Omental fat pad (tissue), 4 donors: ENCODE results near the gene AP3B2. TPM values are rescaled to one million over a fixed set of nuclear protein-coding genes. Genes with fewer than 3 reads are reported as not detected.
A peak's percentile ranks its signal among the peaks of the same experiment; 100 is the strongest.

Experiments used
- ATAC-seq: fragments of 150-250 bp; one replicate; pipeline ENCODE4 v1.9.1; 2016; ENCODE audit warnings: mild to moderate bottlenecking, moderate library complexity; ENCODE audit not compliant: low FRiP score
- DNase-seq: peaks from one replicate; pipeline ENCODE4 v3.0.0-alpha.2; 2019; ENCODE audit warnings: low spot score
- total RNA-seq, 4 donors: library from RNA; depleted of rRNA; stranded (reverse); fragments of >200 nt; gene quantifications; one replicate each; pipeline ENCODE4 v1.1.0, GENCODE V29; 2016
- TF ChIP-seq, protein P1 (sequence below), 3 donors: fragments of 450-650 bp; IDR thresholded peaks; one replicate each; pipeline ENCODE4 v1.5.1; 2016 to 2017; ENCODE audit warnings: antibody characterized with exemption in 3 of 3, mild to moderate bottlenecking in 3 of 3, moderate library complexity in 2 of 3

Gene AP3B2
- total RNA-seq, 4 donors from 2014 or later: 0.31 to 7.6 (median 1.4) TPM

- TF ChIP-seq, protein P1, sequence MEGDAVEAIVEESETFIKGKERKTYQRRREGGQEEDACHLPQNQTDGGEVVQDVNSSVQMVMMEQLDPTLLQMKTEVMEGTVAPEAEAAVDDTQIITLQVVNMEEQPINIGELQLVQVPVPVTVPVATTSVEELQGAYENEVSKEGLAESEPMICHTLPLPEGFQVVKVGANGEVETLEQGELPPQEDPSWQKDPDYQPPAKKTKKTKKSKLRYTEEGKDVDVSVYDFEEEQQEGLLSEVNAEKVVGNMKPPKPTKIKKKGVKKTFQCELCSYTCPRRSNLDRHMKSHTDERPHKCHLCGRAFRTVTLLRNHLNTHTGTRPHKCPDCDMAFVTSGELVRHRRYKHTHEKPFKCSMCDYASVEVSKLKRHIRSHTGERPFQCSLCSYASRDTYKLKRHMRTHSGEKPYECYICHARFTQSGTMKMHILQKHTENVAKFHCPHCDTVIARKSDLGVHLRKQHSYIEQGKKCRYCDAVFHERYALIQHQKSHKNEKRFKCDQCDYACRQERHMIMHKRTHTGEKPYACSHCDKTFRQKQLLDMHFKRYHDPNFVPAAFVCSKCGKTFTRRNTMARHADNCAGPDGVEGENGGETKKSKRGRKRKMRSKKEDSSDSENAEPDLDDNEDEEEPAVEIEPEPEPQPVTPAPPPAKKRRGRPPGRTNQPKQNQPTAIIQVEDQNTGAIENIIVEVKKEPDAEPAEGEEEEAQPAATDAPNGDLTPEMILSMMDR (IDR thresholded peaks at IDR 0.05): no peak
- no peak for DNase-seq
- peak; percentile 77 for ATAC-seq
These were observed 29.2 kb downstream of the AP3B2 start for GRCh38 chr15:82680200-82681102.

- peak; percentile 24 for ATAC-seq
- no peak for DNase-seq
- TF ChIP-seq, protein P1 (IDR thresholded peaks at IDR 0.05): no peak
These were observed 30.0 kb downstream of the AP3B2 start for GRCh38 chr15:82679626-82680199.

DNA sequence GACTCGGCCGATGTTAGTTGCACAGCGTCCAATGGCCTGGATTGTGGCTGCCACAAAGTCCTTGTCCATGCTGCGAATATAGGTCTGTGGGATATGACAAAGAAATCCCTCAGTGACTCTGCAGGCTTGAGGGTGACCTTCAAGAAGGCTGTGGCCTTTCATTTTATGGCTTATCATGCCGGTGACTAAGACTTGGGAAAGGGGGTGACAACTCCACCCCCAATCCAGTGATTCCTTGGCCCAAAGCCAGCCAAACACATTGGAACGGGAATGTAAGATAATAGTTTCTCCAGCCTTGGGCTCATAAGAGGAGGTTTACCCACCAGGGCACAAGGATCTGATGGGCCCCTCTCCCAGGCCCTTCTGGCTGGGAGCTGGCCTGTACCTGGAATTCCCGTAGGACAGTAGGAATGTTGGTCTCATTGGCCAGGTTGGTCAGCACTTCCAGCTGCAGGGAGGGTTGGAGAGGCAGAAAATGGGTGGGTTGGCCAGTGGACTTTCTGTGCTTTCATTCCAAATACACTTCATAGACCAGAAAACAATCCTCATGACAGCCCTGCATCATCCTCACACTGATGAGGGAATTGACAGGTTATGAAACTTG lies 31.9 kb downstream of the AP3B2 start:
- TF ChIP-seq, protein P1 (IDR thresholded peaks at IDR 0.05): no peak
- ATAC-seq (no peak), DNase-seq (no peak)

DNA sequence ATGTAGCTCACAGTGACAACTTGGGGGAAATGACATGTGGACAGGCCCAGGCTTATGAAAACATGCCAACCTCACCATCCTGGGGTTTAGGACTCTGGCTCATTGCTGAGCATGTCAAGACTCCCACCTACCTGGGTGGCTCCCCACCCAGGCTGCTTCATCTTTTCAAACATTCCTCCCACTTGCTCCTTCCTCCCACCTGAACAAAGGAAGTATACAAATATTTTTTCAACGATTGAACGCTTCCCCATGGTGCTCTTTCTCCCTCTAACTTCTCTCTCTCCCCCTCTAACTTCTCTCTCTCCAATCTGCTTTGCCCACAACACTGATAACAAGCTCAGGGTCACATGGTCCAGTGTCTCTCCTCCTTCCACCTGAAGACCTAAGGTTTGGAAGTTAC lies 34.8 kb downstream of the AP3B2 start:
- TF ChIP-seq, protein P1 (IDR thresholded peaks at IDR 0.05): no peak
- DNase-seq (no peak), ATAC-seq (no peak)

DNA sequence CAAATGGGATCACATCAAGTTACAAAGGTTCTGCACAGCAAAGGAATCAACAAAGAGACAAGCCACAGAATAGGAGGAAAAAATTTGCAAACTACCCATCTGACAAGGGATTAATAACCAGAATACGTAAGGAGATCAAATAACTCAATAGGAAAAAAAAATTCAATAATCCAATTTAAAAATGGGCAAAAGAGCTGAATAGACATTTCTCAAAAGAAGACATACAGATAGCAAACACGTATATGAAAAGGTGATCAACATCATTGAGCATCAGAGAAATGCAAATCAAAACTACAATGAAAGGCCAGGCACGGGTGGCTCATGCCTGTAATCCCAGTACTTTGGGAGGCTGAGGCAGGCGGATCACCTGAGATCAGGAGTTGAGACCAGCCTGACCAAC lies 39.0 kb downstream of the AP3B2 start:
- no peak for ATAC-seq
- TF ChIP-seq, protein P1 (IDR thresholded peaks at IDR 0.05): no peak
- no peak for DNase-seq

GRCh38 chr15:82666606-82667005 lies 43.1 kb downstream of the AP3B2 start:
- DNase-seq (no peak), ATAC-seq (no peak)
- TF ChIP-seq, protein P1 (IDR thresholded peaks at IDR 0.05): no peak
